Ramos (cell line): Measurements from ENCODE around the gene NXNL1.
"Not testable (repeated sequence)": the region's sequence is repeated elsewhere in the genome, so short reads cannot be mapped to it uniquely, and the experiment has no call there.

Experiments
- in situ Hi-C: fragments of 300-500 bp; cut with MboI; formaldehyde crosslinking; loops from one replicate; pipeline ENCODE4 v1.14.3; 2022; ENCODE audit warnings: low sequenced_read_pairs; ENCODE audit not compliant: unreplicated experiment

The NXNL1 gene

GRCh38 chr19:17460372-17461230 lies at the start of gene NXNL1:
NXNL1 (minus strand) TSS chr19:17460926; CDS start chr19:17460869, 57 bp downstream.
- in situ Hi-C loops = no loop called here

- in situ Hi-C loops = not testable (repeated sequence)
Measured at GRCh38 chr19:17508558-17508933, 47.8 kb upstream of the NXNL1 start.

GRCh38 chr19:17506745-17507144 lies 46.0 kb upstream of the NXNL1 start:
- in situ Hi-C loops = no loop called here

GRCh38 chr19:17505223-17505622 lies 44.5 kb upstream of the NXNL1 start:
- in situ Hi-C loops = no loop called here

GRCh38 chr19:17504456-17504855 lies 43.7 kb upstream of the NXNL1 start:
- in situ Hi-C loops = no loop called here

- in situ Hi-C loops = no loop called here
Measured at GRCh38 chr19:17504030-17504429, 43.3 kb upstream of the NXNL1 start.

GRCh38 chr19:17503240-17503639 lies 42.5 kb upstream of the NXNL1 start:
- in situ Hi-C loops = no loop called here

GRCh38 chr19:17500447-17501198 lies 39.9 kb upstream of the NXNL1 start:
- in situ Hi-C loops = no loop called here

- in situ Hi-C loops = no loop called here
Measured at GRCh38 chr19:17499648-17500446, 39.1 kb upstream of the NXNL1 start.

- in situ Hi-C loops = not testable (repeated sequence)
Measured at GRCh38 chr19:17499025-17499424, 38.3 kb upstream of the NXNL1 start.

- in situ Hi-C loops = no loop called here
Measured at GRCh38 chr19:17497149-17497798, 36.5 kb upstream of the NXNL1 start.

- in situ Hi-C loops = no loop called here
Measured at GRCh38 chr19:17496337-17496997, 35.7 kb upstream of the NXNL1 start.

- in situ Hi-C loops = no loop called here
Measured at GRCh38 chr19:17495639-17496296, 35.0 kb upstream of the NXNL1 start.

- in situ Hi-C loops = no loop called here
Measured at GRCh38 chr19:17491287-17491686, 30.6 kb upstream of the NXNL1 start.

- in situ Hi-C loops = no loop called here
Measured at GRCh38 chr19:17490411-17490810, 29.7 kb upstream of the NXNL1 start.

- in situ Hi-C loops = no loop called here
Measured at GRCh38 chr19:17489392-17490030, 28.8 kb upstream of the NXNL1 start.

GRCh38 chr19:17488593-17489391 lies 28.1 kb upstream of the NXNL1 start:
- in situ Hi-C loops = no loop called here
